Measurements from ENCODE around the gene MRPL53. TPM values are rescaled to one million over a fixed set of nuclear protein-coding genes. Genes with fewer than 3 reads are reported as not detected.
"Not testable (repeated sequence)": the region's sequence is repeated elsewhere in the genome, so short reads cannot be mapped to it uniquely, and the experiment has no call there.

Gene MRPL53
- total RNA-seq, 1 donor from 2014 or later: 61.5 TPM

DNA sequence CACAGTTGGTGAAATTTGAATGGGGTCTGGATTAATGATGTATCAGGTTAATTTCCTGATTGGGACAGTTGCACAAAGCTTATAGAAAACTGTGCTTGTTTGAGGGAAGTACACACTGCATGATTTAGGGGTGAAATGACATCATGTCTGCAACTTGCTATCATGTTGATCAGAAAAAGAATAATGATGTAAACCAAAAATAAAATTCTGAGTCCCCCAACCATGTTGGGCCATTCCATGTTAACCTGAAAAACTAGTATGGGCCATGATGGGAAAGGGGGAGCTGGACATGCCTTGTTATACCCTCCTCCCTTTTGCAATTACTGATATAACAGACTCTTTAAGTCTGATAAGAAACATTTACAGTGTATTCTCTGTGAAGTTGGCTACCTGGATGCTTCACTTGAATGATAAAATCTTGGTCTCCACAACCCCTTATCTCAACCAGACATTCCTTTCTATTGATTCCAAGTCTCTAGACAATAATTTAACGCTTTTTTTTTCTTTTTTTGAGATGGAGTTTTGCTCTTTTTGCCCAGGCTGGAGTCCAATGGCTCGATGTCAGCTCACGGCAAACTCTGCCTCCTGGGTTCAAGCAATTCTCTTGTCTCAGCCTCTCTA lies 21.8 kb downstream of the MRPL53 start:
- peaks cover 28% of the 10 kb centered on the region for H3K27me3 Mint-ChIP-seq (ENCODE audit: unreplicated experiment)
- H3K9me3 Mint-ChIP-seq (ENCODE audit: unreplicated experiment): no peaks in the 10 kb centered on the region
- DNase-seq (ENCODE audit: extremely low spot score, unreplicated experiment): no peak
- H3K36me3 Mint-ChIP-seq (ENCODE audit: unreplicated experiment): no peaks in the 10 kb centered on the region
- H3K4me1 Mint-ChIP-seq (ENCODE audit: unreplicated experiment): peaks cover 14% of the 10 kb centered on the region
- TF ChIP-seq, protein P1, sequence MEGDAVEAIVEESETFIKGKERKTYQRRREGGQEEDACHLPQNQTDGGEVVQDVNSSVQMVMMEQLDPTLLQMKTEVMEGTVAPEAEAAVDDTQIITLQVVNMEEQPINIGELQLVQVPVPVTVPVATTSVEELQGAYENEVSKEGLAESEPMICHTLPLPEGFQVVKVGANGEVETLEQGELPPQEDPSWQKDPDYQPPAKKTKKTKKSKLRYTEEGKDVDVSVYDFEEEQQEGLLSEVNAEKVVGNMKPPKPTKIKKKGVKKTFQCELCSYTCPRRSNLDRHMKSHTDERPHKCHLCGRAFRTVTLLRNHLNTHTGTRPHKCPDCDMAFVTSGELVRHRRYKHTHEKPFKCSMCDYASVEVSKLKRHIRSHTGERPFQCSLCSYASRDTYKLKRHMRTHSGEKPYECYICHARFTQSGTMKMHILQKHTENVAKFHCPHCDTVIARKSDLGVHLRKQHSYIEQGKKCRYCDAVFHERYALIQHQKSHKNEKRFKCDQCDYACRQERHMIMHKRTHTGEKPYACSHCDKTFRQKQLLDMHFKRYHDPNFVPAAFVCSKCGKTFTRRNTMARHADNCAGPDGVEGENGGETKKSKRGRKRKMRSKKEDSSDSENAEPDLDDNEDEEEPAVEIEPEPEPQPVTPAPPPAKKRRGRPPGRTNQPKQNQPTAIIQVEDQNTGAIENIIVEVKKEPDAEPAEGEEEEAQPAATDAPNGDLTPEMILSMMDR (IDR thresholded peaks at IDR 0.05): no peak
- H3K4me3 Mint-ChIP-seq (ENCODE audit: unreplicated experiment): no peak overlapping the region
- no peak overlapping the region for H3K27ac Mint-ChIP-seq (ENCODE audit: unreplicated experiment)

DNA sequence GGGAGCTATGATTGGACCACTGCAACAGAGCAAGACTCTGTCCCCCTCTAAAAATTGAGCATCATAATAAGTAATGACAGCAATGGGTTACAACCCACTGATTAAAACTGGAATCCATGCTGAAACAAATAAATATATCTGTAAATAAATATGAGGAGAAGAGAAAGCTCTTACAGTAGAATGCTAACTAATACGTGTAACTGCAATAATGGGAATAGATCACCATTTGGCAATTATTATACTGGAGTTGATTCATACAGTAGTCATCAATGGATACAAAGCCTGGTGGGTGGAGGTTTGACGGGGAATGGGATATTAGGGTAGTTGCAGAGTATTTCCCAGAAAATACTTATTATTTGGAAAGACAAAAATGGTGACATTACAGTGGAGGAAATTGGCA lies 23.7 kb downstream of the MRPL53 start:
- H3K36me3 Mint-ChIP-seq (ENCODE audit: unreplicated experiment): no peaks in the 10 kb centered on the region
- peaks cover 40% of the 10 kb centered on the region for H3K27me3 Mint-ChIP-seq (ENCODE audit: unreplicated experiment)
- TF ChIP-seq, protein P1 (IDR thresholded peaks at IDR 0.05): no peak
- peaks cover 12% of the 10 kb centered on the region for H3K4me1 Mint-ChIP-seq (ENCODE audit: unreplicated experiment)
- H3K4me3 Mint-ChIP-seq (ENCODE audit: unreplicated experiment): no peak overlapping the region
- H3K27ac Mint-ChIP-seq (ENCODE audit: unreplicated experiment): no peak overlapping the region
- DNase-seq (ENCODE audit: extremely low spot score, unreplicated experiment): no peak
- H3K9me3 Mint-ChIP-seq (ENCODE audit: unreplicated experiment): no peaks in the 10 kb centered on the region

DNA sequence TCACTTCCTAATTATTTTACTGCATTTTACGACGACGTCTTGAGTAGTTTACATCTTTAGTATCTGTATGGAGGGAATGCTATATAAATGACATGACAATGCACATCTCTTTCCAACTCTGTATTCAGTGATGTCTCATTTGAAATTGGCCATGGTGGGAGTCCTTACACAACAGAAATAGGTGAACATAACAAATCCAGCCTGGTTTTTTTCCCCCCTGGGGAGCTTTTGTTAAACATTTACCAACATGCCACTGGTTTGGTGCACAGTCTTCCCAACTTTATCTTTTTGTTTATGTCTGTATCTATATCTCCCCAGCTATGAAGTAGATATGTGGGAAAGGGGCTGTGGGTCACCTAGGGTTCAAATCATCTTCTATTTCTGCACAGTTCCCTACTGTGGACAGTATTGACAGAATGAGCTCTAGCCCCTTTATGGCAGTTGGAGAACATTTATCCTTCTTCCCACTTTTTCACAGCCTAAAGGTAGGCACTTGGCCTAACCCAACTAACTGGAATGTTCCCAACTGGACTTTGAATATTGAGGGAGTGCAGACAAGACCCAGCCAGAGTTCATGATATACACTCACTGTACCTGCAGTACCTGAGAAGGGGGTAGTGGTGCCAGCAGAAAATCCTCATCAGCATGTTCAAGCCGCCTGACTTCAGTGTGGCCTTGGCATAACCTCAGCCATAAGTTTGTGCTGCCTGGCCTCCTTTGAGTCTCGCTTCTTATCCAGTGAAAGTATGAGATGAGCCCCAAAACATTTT lies 25.1 kb downstream of the MRPL53 start:
- Mint-ChIP-seq H3K4me1 (ENCODE audit: unreplicated experiment) (peaks cover 12% of the 10 kb centered on the region), H3K27ac (ENCODE audit: unreplicated experiment) (no peak overlapping the region), H3K36me3 (ENCODE audit: unreplicated experiment) (no peaks in the 10 kb centered on the region), H3K27me3 (ENCODE audit: unreplicated experiment) (peaks cover 31% of the 10 kb centered on the region), H3K9me3 (ENCODE audit: unreplicated experiment) (no peaks in the 10 kb centered on the region), H3K4me3 (ENCODE audit: unreplicated experiment) (no peak overlapping the region)
- DNase-seq (ENCODE audit: extremely low spot score, unreplicated experiment): no peak
- TF ChIP-seq, protein P1 (IDR thresholded peaks at IDR 0.05): no peak

DNA sequence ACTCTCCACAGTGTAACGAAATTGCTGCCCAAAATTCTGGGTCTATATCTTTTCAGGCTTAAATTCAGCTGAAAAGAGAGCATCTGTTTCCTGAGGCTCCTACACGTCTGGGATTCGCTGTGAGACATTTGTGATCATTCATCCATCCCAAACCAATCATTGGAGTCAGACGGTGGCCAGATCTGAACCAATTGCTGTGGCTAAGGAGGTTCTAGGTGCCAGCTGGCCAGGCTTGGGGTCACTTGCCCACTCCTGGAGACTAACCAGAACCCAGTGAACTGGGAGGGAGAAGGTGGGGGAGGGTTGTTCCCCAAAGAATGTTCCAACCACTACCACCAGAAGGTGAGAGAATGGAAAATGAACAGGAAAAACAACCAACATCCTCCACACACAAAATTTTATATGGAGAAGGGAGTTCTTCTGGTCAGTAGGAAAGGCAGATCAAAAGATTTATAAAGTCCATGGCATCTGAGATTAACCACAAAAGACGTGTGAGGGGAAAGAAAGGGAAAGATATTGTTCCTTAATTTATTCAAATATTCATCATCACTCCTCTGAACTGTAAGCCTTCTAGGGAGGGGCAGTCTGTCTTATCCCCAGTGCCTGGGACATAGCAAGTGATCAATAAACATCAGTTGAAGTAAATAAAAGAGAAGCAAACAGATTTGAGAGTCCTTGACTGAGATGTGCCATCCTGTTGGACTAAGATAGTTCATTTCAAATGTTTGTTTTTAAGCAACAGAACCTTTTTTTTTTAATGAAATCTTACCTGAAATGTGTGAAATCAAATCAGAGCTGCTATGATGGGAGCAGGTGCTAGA lies 27.8 kb downstream of the MRPL53 start:
- H3K27ac Mint-ChIP-seq (ENCODE audit: unreplicated experiment): no peak overlapping the region
- no peaks in the 10 kb centered on the region for H3K9me3 Mint-ChIP-seq (ENCODE audit: unreplicated experiment)
- TF ChIP-seq, protein P1 (IDR thresholded peaks at IDR 0.05): no peak
- H3K4me1 Mint-ChIP-seq (ENCODE audit: unreplicated experiment): peaks cover 20% of the 10 kb centered on the region
- H3K4me3 Mint-ChIP-seq (ENCODE audit: unreplicated experiment): no peak overlapping the region
- H3K36me3 Mint-ChIP-seq (ENCODE audit: unreplicated experiment): no peaks in the 10 kb centered on the region
- no peak for DNase-seq (ENCODE audit: extremely low spot score, unreplicated experiment)
- peaks cover 26% of the 10 kb centered on the region for H3K27me3 Mint-ChIP-seq (ENCODE audit: unreplicated experiment)

DNA sequence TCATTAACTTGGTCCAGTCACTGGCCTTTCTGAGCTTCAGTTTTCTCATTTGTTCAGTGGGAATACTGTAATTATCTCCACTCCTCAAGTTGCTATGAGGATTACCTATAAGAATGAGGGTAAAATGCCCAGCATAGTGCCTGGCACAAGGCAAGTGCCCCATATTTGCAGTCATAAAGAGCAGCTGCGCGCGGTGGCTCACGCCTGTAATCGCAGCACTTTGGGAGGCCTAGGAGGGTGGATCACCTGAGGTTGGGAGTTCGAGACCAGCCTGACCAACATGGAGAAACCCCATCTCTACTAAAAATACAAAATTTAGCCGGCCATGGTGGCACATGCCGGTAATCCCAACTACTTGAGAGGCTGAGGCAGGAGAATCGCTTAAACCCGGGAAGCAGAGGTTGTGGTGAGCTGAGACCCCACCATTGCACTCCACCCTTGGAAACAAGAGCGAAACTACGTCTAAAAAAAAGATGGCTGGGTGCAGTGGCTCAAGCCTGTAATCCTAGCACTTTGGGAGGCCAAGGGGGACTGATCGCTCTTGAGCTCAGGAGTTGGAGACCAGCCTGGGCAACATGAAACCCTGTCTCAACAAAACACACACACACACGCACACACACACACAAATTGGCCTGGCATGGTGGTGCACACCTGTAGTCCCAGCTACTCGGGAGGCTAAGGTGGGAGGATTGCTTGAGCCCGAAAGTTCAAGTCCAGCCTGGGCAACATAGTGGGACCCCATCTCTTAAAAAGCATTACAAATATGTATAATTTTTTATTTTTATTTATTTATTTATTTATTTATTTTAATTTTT lies 29.8 kb downstream of the MRPL53 start:
- H3K4me3 Mint-ChIP-seq (ENCODE audit: unreplicated experiment); H3K36me3 Mint-ChIP-seq (ENCODE audit: unreplicated experiment); H3K9me3 Mint-ChIP-seq (ENCODE audit: unreplicated experiment); DNase-seq (ENCODE audit: extremely low spot score, unreplicated experiment); H3K27ac Mint-ChIP-seq (ENCODE audit: unreplicated experiment): not testable (repeated sequence)
- H3K4me1 Mint-ChIP-seq (ENCODE audit: unreplicated experiment): peaks cover 40% of the 10 kb centered on the region
- H3K27me3 Mint-ChIP-seq (ENCODE audit: unreplicated experiment): peaks cover 23% of the 10 kb centered on the region

Measured in osteocyte (in vitro differentiated cells).